ENCODE data around the gene NECTIN3.
A peak's percentile ranks its signal among the peaks of the same experiment; 100 is the strongest.

NECTIN3 gene

GRCh38 chr3:111071257-111072030 lies at the start of gene NECTIN3:
NECTIN3 (plus strand) TSS chr3:111071816; CDS start chr3:111072018, 202 bp downstream.
- peak in 1 of 2 donors; percentile 44 for DNase-seq

- DNase-seq = no peak
Measured at GRCh38 chr3:111027868-111028267, 43.7 kb upstream of the NECTIN3 start.

- DNase-seq = no peak
Measured at GRCh38 chr3:111031538-111031937, 40.1 kb upstream of the NECTIN3 start.

- no peak for DNase-seq
Measured at GRCh38 chr3:111032677-111033076, 38.9 kb upstream of the NECTIN3 start.

- DNase-seq = no peak
Measured at GRCh38 chr3:111033470-111034050, 38.1 kb upstream of the NECTIN3 start.

GRCh38 chr3:111035316-111035715 lies 36.3 kb upstream of the NECTIN3 start:
- DNase-seq = no peak

GRCh38 chr3:111035902-111036301 lies 35.7 kb upstream of the NECTIN3 start:
- no peak for DNase-seq

GRCh38 chr3:111040959-111041358 lies 30.7 kb upstream of the NECTIN3 start:
- no peak for DNase-seq

GRCh38 chr3:111045564-111045963 lies 26.1 kb upstream of the NECTIN3 start:
- DNase-seq = no peak

- no peak for DNase-seq
Measured at GRCh38 chr3:111047042-111047441, 24.6 kb upstream of the NECTIN3 start.

GRCh38 chr3:111047812-111048435 lies 23.7 kb upstream of the NECTIN3 start:
- DNase-seq = no peak

- no peak for DNase-seq
Measured at GRCh38 chr3:111051354-111051753, 20.3 kb upstream of the NECTIN3 start.

- no peak for DNase-seq
Measured at GRCh38 chr3:111068574-111068973, 3.0 kb upstream of the NECTIN3 start.

- no peak for DNase-seq
Measured at GRCh38 chr3:111069974-111070771, 1.4 kb upstream of the NECTIN3 start.

- DNase-seq = no peak
Measured at GRCh38 chr3:111070772-111071256, 802 bp upstream of the NECTIN3 start.

- DNase-seq = no peak
Measured at GRCh38 chr3:111072031-111072921, 660 bp downstream of the NECTIN3 start.

- DNase-seq = no peak
Measured at GRCh38 chr3:111073218-111073617, 1.6 kb downstream of the NECTIN3 start.

- DNase-seq = no peak
Measured at GRCh38 chr3:111076732-111077131, 5.1 kb downstream of the NECTIN3 start.

- no peak for DNase-seq
Measured at GRCh38 chr3:111077369-111077768, 5.8 kb downstream of the NECTIN3 start.

- DNase-seq = no peak
Measured at GRCh38 chr3:111080413-111080812, 8.8 kb downstream of the NECTIN3 start.

GRCh38 chr3:111081008-111081545 lies 9.5 kb downstream of the NECTIN3 start:
- no peak for DNase-seq

GRCh38 chr3:111084911-111085310 lies 13.3 kb downstream of the NECTIN3 start:
- no peak for DNase-seq
